Measurements from ENCODE around the gene DNAL4. TPM values are rescaled to one million over a fixed set of nuclear protein-coding genes. Genes with fewer than 3 reads are reported as not detected.
"Not testable (repeated sequence)": the region's sequence is repeated elsewhere in the genome, so short reads cannot be mapped to it uniquely, and the experiment has no call there.

DNAL4 gene
- total RNA-seq, 1 donor from 2014 or later, result 27.1 TPM

DNA sequence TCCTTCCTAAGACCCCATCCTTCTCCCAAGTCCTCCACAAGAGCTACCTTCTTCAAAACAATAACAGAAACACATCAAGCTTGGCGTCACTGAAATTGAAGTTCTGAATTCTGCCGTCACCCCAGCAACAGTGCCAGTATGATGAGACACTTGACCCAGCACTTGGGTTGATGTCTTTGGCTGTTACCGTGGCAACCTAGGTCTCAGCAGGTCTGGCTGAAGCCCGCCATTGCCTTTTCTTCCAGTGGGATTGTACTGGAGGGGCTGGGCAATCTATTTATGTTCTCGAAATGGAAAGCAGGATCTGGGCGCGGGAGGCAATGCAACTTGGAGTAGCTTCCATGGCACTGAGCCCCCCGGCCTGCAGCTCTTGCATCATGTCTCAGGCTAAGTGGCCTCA, 26.1 kb upstream of the DNAL4 start:
- DNase-seq (ENCODE audit: low spot score, unreplicated experiment), result no peak
- no peak overlapping the region for H3K27ac Mint-ChIP-seq
- H3K4me3 Mint-ChIP-seq (ENCODE audit: low read depth), result no peak overlapping the region
- TF ChIP-seq, protein P1, sequence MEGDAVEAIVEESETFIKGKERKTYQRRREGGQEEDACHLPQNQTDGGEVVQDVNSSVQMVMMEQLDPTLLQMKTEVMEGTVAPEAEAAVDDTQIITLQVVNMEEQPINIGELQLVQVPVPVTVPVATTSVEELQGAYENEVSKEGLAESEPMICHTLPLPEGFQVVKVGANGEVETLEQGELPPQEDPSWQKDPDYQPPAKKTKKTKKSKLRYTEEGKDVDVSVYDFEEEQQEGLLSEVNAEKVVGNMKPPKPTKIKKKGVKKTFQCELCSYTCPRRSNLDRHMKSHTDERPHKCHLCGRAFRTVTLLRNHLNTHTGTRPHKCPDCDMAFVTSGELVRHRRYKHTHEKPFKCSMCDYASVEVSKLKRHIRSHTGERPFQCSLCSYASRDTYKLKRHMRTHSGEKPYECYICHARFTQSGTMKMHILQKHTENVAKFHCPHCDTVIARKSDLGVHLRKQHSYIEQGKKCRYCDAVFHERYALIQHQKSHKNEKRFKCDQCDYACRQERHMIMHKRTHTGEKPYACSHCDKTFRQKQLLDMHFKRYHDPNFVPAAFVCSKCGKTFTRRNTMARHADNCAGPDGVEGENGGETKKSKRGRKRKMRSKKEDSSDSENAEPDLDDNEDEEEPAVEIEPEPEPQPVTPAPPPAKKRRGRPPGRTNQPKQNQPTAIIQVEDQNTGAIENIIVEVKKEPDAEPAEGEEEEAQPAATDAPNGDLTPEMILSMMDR (IDR thresholded peaks at IDR 0.05; ENCODE audit: unreplicated experiment), result no peak
- no peaks in the 10 kb centered on the region for H3K4me1 Mint-ChIP-seq (ENCODE audit: low read depth)
- peaks cover 38% of the 10 kb centered on the region for H3K27me3 Mint-ChIP-seq
- no peaks in the 10 kb centered on the region for H3K36me3 Mint-ChIP-seq (ENCODE audit: insufficient read depth)
- no peaks in the 10 kb centered on the region for H3K9me3 Mint-ChIP-seq (ENCODE audit: low read depth)

DNA sequence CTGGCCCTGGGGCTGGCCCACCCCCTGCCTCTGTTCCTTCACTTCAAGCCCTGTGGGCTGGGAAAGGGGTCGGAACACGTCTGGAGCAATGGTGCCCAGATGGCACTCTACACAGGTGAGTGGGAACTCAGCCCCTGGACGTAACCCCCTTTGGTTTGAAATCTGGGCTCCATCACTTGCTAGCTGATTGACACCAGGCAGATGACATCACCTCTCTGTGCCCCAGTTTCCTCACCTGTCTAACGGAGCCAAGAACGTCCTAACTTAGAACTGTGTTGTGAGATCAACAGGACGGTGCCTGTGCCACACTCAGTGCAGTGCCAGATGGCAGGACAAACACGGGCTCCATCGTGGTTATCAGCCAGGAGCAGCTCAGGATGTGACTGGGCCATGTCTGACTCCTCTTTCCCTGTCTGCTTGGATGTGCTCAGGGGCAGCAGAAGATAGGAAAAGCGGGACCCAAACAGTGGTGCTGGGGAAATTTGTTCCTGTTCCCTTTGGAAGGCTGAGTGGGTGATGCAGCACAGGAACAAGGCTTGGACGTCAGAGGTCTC, 25.5 kb upstream of the DNAL4 start:
- H3K27ac Mint-ChIP-seq, result no peak overlapping the region
- no peaks in the 10 kb centered on the region for H3K36me3 Mint-ChIP-seq (ENCODE audit: insufficient read depth)
- H3K9me3 Mint-ChIP-seq (ENCODE audit: low read depth), result no peaks in the 10 kb centered on the region
- TF ChIP-seq, protein P1 (IDR thresholded peaks at IDR 0.05; ENCODE audit: unreplicated experiment), result no peak
- no peak overlapping the region for H3K4me3 Mint-ChIP-seq (ENCODE audit: low read depth)
- DNase-seq (ENCODE audit: low spot score, unreplicated experiment), result no peak
- no peaks in the 10 kb centered on the region for H3K4me1 Mint-ChIP-seq (ENCODE audit: low read depth)
- H3K27me3 Mint-ChIP-seq, result peaks cover 43% of the 10 kb centered on the region

DNA sequence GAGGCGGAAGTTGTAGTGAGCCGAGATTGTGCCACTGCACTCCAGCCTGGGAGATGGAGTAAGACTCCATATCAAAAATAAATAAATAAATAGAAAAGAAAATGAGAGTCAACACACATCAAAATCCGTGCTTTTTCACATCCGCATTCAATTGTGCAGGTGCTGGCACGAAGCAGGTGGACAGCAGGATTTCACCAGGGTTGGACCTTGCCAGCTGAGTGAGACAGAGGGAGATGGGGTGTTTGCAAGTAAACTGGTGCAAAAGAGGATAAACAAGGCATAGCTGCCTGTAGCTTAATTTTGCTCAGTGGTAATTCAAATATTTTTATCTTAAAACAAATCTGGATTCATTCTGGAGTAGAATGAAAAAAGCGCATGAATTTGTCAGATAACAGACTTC, 23.3 kb upstream of the DNAL4 start:
- Mint-ChIP-seq H3K27me3 (peaks cover 49% of the 10 kb centered on the region), H3K9me3 (ENCODE audit: low read depth) (no peaks in the 10 kb centered on the region), H3K4me1 (ENCODE audit: low read depth) (no peaks in the 10 kb centered on the region), H3K36me3 (ENCODE audit: insufficient read depth) (no peaks in the 10 kb centered on the region), H3K27ac (no peak overlapping the region), H3K4me3 (ENCODE audit: low read depth) (no peak overlapping the region)
- DNase-seq (ENCODE audit: low spot score, unreplicated experiment), result no peak
- TF ChIP-seq, protein P1 (IDR thresholded peaks at IDR 0.05; ENCODE audit: unreplicated experiment), result no peak

DNA sequence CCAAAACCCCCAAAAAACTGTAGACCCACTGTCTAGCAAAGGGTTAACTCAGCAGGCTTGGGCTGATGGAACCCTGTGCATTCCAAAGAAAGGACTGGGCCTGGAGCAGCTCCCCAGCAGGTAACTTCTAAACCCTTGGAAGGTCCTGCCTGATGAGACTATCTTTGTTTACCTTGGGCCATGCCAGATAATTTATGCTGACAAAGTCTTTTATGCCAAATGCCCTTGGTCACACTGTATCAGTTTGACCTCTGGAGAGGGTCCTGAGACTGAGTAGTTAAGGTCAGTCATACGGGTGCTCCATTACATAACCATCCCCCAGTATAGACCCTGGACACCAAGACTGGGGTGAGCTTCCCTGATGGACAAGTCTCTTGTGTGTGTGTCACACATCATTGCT, 21.9 kb upstream of the DNAL4 start:
- Mint-ChIP-seq H3K4me3 (ENCODE audit: low read depth) (no peak overlapping the region), H3K27ac (no peak overlapping the region), H3K9me3 (ENCODE audit: low read depth) (no peaks in the 10 kb centered on the region), H3K27me3 (peaks cover 54% of the 10 kb centered on the region), H3K36me3 (ENCODE audit: insufficient read depth) (no peaks in the 10 kb centered on the region), H3K4me1 (ENCODE audit: low read depth) (no peaks in the 10 kb centered on the region)
- DNase-seq (ENCODE audit: low spot score, unreplicated experiment), result no peak
- TF ChIP-seq, protein P1 (IDR thresholded peaks at IDR 0.05; ENCODE audit: unreplicated experiment), result no peak

DNA sequence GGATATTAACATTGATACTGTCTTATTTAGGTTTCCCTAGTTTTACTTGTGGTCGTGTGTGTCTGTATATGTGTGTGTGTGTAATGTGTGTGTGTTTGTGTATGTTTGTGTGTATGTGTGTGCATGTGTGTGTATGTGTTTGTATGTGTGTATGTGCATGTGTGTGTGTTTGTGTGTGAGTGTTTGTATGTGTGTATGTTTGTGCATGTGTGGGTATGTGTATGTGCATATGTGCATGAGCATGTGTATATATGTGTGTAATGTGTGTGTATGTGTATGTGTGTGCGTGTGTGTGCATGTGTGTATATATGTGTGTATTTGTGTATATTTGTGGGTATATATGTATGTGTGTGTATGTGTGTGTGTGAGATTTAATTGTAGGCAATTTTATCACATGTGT, 17.3 kb upstream of the DNAL4 start:
- Mint-ChIP-seq H3K4me1 (ENCODE audit: low read depth) (no peaks in the 10 kb centered on the region), H3K27ac (no peak overlapping the region), H3K27me3 (peaks cover 21% of the 10 kb centered on the region), H3K9me3 (ENCODE audit: low read depth) (peaks cover 5% of the 10 kb centered on the region), H3K4me3 (ENCODE audit: low read depth) (no peak overlapping the region), H3K36me3 (ENCODE audit: insufficient read depth) (no peaks in the 10 kb centered on the region)
- TF ChIP-seq, protein P1 (IDR thresholded peaks at IDR 0.05; ENCODE audit: unreplicated experiment), result no peak
- no peak for DNase-seq (ENCODE audit: low spot score, unreplicated experiment)

DNA sequence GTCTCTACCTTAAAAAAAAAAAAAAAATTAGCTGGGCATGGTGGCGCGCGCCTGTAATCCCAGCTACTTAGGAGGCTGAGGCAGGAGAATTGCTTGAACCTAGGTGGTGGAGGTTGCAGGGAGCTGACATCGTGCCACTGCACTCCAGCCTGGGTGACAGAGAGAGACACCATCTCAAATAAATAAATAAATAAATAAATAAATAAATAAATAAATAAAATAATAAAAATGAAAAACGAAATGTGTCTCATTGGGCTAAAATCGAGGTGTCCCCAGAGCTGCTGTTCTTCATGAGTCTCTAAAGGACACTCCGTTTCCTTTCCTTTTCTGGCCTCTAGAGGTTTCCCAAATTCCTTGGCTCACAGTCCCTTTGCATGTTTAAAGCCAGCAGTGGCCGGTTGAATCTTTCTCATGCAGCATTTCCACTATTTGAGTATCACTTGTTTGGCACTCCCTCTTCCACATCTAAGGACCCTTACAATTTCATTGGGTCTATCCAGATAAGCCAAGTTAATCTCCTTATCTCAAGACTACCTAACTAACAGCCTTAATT, 11.2 kb upstream of the DNAL4 start:
- DNase-seq (ENCODE audit: low spot score, unreplicated experiment); H3K9me3 Mint-ChIP-seq (ENCODE audit: low read depth); H3K4me3 Mint-ChIP-seq (ENCODE audit: low read depth); H3K4me1 Mint-ChIP-seq (ENCODE audit: low read depth); H3K36me3 Mint-ChIP-seq (ENCODE audit: insufficient read depth): not testable (repeated sequence)
- H3K27ac Mint-ChIP-seq, result peak overlapping the region; percentile 8
- peaks cover 38% of the 10 kb centered on the region for H3K27me3 Mint-ChIP-seq
